Activated CD4-positive, alpha-beta T cell treated with anti-CD3 and anti-CD28 coated beads, Interleukin-2, amount 50 U/mL, for 24 hours (primary cell): ENCODE measurements around the gene TNKS1BP1.
"Not testable (repeated sequence)": the region's sequence is repeated elsewhere in the genome, so short reads cannot be mapped to it uniquely, and the experiment has no call there.

Experiments
- DNase-seq, 2 donors: peaks; one replicate each; pipeline ENCODE4 v3.0.0-alpha.2; 2020; ENCODE audit warnings: low read depth in 1 of 2, low spot score in 1 of 2

TNKS1BP1 gene

GRCh38 chr11:57324886-57325734 lies at the start of gene TNKS1BP1:
Gene TNKS1BP1, minus strand, starts transcription at chr11:57324952. Its CDS starts 3,067 bp downstream, at chr11:57321885.
- DNase-seq: peak; percentile 92 to 93

- no peak for DNase-seq
Measured at GRCh38 chr11:57373146-57373545, 48.4 kb upstream of the TNKS1BP1 start.

GRCh38 chr11:57370941-57371340 lies 46.2 kb upstream of the TNKS1BP1 start:
- DNase-seq: no peak

GRCh38 chr11:57370251-57370650 lies 45.5 kb upstream of the TNKS1BP1 start:
- DNase-seq: no peak

GRCh38 chr11:57368845-57369232 lies 44.1 kb upstream of the TNKS1BP1 start:
- no peak for DNase-seq

GRCh38 chr11:57368106-57368844 lies 43.5 kb upstream of the TNKS1BP1 start:
- DNase-seq: no peak

GRCh38 chr11:57364851-57365660 lies 40.3 kb upstream of the TNKS1BP1 start:
- no peak for DNase-seq

GRCh38 chr11:57363131-57364080 lies 38.7 kb upstream of the TNKS1BP1 start:
- no peak for DNase-seq

- DNase-seq: no peak
Measured at GRCh38 chr11:57361926-57362325, 37.2 kb upstream of the TNKS1BP1 start.

GRCh38 chr11:57361420-57361819 lies 36.7 kb upstream of the TNKS1BP1 start:
- DNase-seq: not testable (repeated sequence)

- no peak for DNase-seq
Measured at GRCh38 chr11:57360991-57361390, 36.2 kb upstream of the TNKS1BP1 start.

GRCh38 chr11:57359896-57360690 lies 35.3 kb upstream of the TNKS1BP1 start:
- no peak for DNase-seq

GRCh38 chr11:57359396-57359795 lies 34.6 kb upstream of the TNKS1BP1 start:
- DNase-seq: no peak

GRCh38 chr11:57358991-57359390 lies 34.2 kb upstream of the TNKS1BP1 start:
- DNase-seq: no peak

GRCh38 chr11:57358543-57358961 lies 33.8 kb upstream of the TNKS1BP1 start:
- no peak for DNase-seq

GRCh38 chr11:57357856-57358255 lies 33.1 kb upstream of the TNKS1BP1 start:
- no peak for DNase-seq

GRCh38 chr11:57357310-57357709 lies 32.6 kb upstream of the TNKS1BP1 start:
- no peak for DNase-seq

- DNase-seq: no peak
Measured at GRCh38 chr11:57356268-57356667, 31.5 kb upstream of the TNKS1BP1 start.

- DNase-seq: no peak
Measured at GRCh38 chr11:57354699-57355098, 29.9 kb upstream of the TNKS1BP1 start.
